NCI-H2081 treated with DMSO at 0.1 percent for 48 hours (cell line): ENCODE measurements around the gene HNRNPU.

ENCODE experiments used
- DNase-seq: peaks from one replicate; lab custom pipeline; 2025; lab: John Stamatoyannopoulos, UW

HNRNPU gene

DNA sequence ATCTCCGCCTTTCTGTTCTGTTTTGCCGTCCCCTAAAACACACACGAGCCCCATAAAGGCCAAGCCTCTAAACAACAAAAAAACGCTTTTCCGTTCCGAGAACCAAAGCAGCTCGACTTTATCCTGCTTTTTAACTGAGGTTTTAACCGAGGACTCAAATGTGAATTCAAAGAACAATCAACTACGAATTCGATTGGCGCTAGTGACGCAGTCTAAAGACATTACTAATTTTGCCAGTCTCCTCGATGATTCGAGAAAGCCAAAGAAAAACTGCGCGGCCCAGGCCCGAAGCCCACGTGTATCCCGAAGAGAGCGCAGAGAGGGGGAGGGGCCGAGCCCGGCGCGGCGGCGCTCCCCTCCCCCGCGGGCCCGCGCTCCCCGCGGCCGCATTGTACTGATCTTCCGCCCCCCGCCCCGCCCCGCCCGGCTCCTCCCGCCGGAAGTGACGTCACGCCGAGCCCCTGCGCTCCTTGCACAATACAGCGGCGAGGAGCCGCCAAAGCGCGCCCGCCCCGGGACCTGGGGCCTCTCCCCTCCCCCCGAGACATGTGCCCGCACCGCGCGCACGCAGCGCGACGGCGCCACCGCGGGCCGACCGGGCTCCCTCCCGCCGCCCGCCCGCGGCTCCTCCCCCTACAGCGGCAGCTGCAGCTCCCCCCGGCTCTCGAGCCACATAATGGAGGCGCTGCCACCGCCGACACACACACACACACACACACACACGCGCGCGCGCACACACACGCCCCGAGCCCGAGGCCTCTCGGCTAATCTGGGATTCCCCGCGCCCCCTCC lies 1.4 kb downstream of the HNRNPU start:
- DNase-seq, result peak; percentile 77

DNA sequence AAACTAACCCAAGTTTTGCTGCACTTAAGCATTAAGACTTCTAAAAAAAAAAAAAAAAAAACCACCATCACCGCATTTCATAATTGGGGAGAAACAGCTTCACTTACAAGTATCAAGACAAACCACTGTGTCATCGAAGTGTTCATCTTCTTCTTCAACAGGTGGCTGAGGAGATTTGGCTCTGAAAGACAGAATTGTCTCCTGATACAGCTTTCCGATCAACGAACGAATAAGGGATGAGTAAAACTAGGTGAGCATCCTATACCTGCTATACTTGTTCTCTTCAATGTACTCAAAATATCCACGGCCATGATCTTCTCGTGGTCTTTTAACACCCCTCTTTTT lies 2.0 kb downstream of the HNRNPU start:
- DNase-seq, result no peak

DNA sequence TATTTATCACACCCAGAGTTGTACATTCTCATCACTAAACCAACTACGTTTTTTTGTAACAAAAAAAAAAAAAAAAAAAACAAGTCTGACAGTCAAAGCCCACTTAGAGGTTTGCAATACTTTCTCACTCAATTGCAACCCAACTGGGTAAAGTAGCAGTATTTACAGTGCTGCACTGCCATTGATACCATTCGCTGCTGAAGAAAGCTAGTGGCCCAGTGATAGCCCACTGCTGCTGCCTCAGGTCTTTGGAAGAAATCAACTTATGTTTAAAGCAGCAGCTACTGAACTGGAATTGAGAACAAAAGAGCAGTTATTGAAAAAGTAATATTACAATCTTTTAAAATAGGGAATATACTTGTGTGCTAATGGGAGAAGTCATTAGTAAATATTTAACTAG lies 2.7 kb downstream of the HNRNPU start:
- no peak for DNase-seq

DNA sequence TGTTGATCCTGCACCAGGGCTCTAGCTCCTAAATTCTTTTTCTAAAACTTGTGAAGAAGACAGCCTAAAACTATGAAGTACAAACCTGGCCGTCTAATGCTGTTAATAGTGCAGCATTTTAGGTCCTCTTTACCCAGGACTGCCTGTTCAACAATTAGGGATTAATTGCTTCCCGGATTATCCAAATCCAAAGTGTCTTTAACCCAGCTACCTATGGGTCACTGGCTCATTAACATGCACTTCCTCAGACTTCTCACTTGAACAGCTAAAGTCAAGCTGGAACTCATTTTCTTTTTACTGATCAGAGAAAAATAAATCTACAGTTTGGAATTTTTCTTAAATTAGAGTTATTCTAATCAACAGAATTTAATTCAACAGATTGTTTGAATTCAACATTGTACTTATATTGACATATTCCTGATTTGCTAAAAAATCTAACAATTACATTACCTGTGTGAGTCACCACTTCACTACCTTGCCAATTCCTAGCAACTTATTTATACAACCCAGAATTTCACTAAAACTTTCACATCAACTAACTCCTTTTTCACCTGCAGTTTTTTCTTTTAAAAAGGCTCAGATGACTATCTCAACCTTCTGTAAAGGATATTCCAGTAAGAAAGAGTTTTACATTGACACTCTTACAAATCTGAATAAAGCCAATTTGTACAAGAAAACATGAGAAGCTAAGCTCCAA lies 3.3 kb downstream of the HNRNPU start:
- DNase-seq, result no peak

DNA sequence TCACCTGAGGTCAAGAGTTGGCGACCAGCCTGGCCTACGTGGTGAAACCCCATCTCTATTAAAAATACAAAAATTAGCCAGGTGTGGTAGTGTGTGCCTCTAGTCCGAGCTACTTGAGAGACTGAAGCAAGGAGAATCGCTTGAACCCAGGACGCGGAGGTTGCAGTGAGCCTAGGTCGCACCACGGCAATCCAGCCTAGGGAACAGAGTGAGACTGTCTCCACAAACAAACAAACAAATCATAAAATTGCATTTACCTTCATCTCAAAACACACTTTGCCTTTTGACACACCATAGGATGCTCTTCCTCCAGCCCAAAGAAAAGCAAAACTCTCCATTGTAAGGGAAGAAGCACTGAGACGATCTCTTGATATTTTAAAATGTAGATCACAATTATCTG lies 4.3 kb downstream of the HNRNPU start:
- no peak for DNase-seq

DNA sequence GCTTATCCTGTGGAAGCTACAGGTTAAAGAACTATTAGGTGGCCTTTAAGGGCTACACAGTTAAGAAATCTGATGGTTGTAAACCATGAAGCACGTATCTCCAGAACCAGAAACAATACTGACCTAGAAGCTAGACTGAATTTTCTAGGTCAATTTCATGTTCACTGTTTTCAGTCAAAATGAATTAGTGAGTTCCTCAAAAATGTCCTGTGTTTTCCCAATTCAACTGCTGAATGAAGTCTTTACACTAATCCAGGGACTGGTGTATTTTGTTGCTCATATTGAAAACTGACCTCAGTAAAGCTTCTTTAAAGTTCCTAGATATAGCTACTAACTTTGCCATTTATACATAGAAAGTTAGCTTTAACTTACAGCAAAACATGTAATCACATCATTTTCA lies 6.0 kb downstream of the HNRNPU start:
- DNase-seq, result no peak

DNA sequence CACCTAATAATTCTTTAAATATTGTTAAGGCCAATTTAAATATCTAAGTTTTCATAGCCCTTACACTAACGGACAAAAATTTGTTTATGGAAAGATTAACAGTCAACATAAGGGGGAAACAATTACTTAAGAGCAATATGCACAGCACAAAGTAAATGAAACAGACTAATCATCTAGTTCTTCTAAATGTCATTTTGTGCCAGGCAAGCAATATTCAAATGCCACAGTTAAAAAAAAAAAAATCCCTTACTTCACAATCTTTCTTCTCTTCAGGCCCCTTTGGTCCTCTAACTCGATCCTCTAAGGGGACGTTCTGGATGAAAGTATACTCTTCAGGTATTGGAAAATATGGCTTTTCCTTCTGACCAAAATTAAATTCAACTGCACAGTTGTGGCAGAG lies 6.6 kb downstream of the HNRNPU start:
- no peak for DNase-seq

DNA sequence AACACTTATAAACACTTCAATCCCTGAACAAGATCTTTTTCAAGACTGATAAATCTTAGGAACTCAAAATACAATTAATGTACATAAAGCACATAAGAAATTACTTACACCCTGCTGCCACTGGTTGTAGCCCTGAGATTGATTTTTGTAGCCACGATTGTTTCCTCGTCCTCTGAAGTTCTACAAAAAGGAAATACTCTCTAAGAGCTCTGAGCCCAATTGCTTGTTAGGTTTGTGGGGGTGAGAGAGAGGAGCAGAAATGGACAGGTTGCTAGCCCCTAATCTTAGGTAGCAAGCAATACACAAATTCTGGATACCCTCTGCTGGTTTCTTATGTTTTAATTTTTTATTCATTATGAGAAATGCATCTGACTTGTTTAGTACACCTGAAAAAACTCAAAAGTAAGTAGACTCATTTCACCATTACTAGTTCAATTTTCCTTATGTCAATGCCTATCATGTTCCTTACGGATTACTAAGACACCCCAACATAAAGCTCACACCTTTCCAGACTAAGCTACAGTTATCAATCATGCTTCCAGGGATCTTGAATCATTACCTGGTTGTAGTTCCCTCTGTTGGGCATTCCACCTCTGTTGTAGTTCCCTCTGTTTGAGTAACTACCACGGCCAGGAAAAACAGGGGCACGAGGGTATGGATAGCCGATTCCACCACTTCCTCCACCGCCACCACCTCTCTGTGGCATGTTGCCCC lies 9.3 kb downstream of the HNRNPU start:
- DNase-seq, result no peak

DNA sequence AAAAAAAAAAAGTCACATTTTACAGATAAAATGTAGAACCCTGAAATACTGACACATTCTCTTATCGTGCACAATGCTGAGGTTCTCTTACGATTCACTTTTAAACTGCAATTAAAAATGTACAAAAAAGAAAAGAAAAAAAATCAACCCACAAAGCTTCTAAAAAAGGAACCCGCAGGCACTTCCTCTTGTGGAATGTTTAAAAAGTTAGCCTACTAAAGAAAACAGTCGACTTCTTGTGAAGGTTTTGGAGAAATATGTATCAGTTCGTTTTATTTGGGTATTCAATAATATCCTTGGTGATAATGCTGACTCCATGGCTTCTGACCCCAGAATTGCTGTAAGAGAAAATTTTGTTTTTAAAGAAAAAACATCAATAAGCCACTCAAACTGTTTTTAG lies 10.2 kb downstream of the HNRNPU start:
- no peak for DNase-seq

DNA sequence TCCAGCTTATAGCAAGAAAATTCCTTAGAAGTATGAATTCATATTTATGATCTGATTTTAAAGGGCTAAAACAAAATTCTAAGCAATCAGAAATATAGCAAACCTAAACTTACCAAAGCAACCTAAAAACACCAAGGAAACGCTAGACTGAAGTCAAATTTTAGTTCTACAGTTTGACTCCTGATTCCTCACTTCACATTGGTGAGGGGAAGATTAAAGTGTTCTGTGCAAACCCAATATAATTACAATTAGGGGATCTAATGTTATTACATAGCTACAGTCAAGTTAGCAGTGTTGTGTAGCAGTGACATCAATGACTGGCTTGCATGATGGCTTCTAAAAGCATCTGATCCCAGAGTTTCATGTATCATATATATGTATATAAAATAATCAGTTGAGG lies 11.6 kb downstream of the HNRNPU start:
- DNase-seq, result no peak

DNA sequence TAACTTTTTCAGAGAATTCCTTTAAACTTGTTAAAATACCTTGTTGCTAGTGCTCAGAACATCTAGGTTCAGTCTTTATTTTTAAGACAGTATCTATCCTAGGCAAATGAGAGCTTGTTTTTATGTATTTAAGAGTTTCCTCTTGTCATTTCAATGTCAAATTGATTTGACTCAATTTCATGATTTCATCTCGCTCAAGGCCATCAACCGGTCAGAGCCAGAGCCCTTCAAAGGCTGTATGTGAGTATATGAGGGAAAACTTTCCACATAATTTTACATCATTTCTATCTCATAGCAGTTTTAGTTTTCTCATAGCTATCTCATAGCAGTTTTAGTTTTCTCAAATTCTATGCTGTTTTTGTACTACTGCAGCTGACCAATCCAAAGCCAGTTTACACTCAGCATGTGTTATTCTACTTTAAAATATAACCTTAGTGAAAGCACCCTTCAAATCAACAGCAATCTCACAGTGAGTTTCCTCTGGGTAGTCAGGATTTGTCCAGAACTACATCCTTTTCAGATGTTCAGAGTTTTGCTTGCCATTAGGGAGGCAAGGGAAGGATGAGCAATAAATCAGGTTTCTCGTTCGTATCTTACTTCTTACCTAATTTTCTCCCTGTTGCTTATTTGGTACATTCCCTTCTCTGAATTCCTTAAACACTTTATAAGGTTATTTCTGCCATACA lies 12.7 kb downstream of the HNRNPU start:
- DNase-seq, result no peak

DNA sequence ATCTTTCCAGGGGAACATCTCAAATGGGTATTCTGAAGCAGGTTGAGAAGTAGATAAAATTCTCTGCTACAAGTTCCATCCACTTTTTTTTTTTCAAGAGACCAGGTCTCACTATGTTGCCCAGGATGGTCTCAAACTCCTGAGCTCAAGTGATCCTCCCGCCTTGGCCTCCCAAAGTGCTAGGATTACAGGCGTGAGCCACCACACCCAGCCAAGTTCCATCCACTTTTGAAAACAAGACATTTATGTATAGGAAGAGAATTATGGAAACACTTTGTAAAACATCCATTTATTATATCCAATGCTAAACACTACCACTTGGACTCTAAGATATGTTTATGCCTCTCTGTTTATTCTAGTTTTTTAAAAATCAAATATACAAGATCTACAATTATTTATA lies 13.4 kb downstream of the HNRNPU start:
- no peak for DNase-seq

DNA sequence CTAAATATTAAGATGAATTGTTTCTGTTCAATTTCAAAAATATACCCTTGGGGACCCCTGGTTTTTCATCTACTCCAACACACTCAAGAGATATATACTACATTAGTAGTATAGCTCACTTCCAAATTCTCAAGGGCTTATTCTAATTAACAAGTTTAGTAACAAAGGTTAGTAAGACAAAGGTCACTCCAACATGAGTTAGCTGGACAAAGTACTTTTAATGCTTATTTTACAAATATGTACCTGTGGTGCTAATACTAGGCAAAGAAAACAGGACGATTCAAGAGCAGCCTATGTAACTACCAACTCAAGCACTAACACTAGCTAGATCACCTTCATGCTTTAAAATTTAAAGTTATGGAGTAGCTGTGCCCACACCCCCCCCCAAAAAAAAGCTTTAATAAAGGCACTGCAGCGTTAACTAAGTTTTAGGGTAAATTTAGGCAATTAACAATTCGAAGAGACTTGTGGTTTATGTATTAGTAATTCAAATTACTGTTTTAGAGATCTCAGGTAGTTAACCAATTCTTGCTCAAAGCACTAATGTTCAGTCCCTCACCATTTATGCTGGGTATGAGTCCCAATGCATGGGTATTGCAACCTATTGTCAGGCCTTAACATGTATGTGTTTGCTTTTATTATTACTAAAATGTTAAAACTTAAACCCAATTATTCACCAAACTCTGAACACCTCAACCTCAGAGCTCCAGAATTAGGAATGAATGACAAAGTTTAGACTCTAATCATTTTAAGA lies 14.1 kb downstream of the HNRNPU start:
- DNase-seq, result no peak

DNA sequence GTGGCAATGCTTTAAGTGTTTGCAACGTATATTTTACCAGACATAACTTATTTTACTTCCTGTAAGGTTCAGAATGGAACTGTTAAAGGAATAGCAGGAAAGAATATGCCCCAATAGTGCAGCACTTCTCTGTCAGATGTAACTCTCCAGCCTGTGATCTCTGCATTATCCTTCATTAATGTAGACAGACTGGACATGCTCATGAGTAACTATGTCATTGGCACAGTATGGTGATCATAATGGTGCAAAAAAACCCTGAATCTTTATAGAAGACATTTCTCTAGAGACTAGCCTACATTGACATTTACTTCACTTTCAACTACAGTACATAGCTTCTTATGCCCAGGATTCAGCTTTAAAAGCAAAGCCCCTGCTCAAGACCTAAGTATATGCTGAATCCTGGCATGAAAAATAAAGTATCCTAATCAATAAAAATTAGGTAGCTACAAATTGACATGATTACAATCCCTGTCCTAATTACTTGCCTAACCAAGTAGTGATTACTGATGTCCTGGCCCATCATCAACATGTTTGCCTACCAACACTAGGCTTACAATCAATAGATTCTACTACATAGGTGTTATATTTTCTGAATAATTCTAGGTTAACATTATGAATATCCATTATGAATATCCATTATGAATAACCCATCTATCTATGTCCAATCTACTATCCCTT lies 15.0 kb downstream of the HNRNPU start:
- DNase-seq, result no peak

DNA sequence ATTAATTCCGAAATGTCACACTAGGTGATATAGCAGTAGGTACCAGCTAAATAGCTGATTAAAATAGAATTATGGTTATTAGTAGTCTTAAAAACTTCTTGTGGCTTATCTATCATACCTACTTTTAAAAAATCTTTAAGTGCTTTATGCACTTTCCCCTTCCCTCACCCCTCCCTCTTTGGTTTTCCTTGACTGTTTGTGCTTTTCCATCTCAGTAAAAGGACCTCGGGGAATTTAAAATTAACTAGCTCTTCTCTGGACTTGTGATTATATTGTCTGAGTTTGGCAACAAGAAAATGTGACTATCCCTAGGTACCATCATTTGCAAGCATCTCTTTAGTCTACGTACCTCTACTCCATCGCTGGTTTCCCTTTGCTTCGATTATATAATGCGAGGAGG lies 17.7 kb downstream of the HNRNPU start:
- no peak for DNase-seq

DNA sequence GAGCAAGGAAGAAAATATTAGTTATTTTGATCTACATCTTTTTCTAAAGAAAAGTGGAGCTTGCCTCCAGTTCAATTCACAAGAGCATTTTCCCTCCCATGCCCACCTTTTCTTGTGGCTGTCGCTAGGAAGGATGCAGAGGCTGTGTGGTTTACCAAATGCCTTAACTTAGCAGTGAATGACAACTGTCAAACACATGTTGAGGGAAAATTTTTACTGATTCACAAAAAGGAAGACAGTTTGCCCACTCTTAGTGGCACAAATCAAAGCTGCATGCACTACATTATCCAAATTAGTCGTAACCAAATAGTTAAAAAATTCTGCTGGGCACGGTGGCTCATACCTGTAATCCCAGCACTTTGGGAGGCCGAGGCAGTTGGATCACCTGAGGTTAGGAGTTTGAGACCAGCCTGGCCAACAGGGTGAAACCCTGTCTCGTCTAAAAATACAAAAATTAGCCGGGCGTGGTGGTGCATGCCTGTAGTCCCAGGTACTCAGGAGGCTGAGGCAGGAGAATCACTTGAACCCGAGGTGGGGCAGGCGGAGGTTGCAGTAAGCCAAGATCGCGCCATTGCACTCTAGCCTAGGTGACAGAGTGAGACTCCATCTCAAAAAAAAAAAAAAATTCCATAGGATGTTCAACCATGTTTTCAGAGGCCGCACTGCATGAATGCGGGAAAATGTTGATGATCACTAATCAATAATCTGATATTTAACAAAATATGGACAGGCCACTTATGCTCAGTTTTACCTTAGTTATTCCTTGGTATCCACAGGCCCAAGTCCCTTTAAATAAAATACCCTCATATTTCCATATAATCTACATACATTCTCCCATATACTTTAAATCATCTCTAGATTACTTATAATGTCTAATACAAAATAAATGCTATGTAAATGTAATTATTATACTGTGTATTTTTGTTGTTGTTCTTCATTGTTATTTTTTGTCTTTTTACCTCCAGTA lies 19.9 kb downstream of the HNRNPU start:
- DNase-seq, result no peak

DNA sequence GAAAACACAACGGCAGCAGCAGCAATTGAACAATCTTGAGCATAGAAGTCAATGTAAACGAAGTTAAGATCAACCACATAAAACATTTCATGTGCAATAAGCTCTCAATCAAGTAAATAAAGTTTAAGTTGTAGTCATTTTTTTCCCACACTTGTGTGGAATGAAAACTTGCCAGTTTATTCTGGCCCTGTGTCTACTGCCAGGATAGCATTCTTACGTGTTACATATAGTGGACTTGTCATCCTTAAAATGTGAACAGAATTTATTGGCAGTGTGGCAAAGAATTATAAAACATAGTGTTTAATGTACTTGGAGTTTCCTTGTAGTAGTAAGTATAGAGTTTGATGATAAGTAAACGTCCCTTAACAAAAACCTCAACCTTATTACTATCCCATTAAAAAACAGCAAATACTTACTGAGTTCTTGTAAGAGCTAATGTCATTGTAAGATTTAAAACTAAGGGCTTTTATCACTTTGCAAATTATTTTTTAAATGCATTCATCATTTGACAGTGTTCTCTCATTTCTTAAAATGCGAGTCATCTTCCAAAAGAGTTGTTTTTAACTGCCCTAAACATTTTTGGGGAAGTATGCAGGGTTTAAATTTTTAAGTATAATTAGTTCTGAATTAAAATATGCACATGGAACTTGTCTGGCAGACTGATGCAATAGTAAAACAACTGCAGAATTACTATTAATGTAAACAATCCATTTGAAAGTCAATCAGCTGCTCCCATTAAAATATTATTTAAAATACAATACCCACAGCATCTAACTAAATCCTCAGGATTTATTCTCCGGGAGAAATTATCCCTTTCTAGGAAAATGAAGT lies 21.0 kb downstream of the HNRNPU start:
- no peak for DNase-seq

DNA sequence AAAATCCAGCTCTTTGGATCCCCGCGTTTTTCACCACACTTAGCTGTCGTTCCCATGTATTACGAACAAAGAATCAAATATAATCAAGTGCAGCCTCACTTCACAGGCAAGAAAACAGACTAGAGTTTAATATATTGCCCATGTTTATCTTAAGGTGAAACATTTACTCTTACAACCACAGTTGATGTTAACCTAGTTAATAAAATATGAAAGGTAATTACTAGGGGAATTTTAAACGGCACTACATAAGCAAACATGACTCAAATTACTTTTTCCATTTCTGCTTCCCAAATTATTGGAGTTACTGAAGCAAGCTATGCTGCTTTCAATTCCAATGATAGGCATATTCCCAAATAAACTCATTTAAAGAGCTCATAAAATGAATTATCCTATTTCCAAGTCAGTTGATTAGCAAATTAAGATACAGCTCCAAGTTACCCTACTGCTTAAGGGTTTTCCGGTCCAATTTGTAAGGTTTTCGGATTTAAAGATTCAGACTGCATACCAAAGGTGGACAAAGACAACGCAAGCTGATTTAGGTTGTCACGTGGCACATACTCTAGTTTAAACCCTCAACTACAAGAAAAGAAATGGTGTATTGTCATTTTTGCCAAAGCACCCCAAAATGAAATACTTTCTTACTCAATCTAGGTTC lies 22.9 kb downstream of the HNRNPU start:
- DNase-seq, result no peak
